HG03108 (cell line): ENCODE measurements around the gene AP2S1.
"Not testable (repeated sequence)": the region's sequence is repeated elsewhere in the genome, so short reads cannot be mapped to it uniquely, and the experiment has no call there.

Experiments
- ATAC-seq: cut with Tn5 transposase; IDR thresholded peaks from one replicate; pipeline ENCODE4 v1.9.1; 2021; ENCODE audit warnings: moderate library complexity; ENCODE audit not compliant: unreplicated experiment

AP2S1 gene

DNA sequence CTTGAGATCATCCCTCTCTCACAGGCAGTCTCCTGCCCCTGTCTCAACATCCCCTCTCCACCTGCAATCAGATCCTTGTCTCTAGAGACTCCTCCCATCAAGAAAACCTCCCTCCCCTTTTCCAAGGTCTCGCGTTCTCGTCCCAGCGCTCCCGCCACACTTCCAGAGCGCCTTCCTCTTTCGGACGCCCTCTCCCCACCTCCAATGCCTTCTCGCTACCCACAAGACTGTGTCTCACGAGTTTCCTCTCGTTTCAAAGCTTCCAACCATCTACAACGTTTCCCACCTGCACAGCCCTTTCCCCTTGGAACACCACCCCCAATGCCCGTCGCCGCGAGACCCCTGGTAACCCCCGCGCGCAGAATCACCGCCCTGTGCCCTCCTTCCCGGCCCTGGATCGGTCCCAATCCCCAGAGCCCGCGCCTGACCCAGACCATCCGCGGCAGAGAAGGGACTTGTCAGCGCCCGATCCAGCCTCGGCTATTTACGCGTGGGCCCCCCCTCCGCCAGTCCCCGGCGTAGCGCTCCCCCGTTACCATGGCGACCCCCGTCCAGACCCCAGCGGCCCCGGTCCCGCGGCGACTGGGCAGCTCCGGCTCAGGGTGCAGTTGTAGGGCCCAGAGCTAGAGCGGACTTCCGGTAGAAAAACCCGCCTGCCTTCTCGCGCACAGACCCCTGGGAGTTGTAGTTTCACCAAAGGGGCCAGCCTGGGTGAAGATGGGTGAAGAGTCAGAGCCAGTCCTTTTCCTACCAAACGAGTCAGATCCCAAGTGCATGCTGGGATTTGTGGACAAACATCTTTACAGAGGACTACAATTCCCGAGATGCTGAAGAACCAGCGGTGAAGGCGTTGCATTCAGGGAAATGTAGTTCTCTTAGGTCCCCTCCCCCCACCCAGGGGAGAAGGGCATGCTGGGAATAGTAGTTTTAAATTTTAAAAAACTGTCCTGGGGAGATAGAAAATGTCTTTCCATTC, at the start of gene AP2S1:
Gene AP2S1, minus strand, starts transcription at position 619 of the 976 bp plus-strand sequence. Its CDS starts 80 bp downstream, at position 539.
- ATAC-seq, result peak; percentile 94

DNA sequence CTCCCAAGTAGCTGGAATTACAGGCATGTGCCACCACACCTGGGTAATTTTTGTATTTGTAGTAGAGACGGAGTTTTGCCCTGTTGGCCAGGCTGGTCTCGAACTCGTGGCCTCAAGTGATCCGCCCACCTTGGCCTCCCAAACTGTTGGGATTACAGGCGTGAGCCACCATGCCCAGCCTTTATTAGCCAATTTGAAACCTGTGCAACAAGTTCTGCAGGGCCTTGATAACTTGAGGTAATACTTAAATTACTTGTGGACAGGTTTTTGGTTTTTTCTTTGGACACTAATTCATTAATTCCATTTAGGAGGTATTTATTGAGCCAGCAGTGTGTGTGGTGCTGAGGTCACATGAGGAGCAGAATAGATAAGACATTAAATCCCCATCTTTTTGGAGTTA, 49.7 kb upstream of the AP2S1 start:
- no peak for ATAC-seq

DNA sequence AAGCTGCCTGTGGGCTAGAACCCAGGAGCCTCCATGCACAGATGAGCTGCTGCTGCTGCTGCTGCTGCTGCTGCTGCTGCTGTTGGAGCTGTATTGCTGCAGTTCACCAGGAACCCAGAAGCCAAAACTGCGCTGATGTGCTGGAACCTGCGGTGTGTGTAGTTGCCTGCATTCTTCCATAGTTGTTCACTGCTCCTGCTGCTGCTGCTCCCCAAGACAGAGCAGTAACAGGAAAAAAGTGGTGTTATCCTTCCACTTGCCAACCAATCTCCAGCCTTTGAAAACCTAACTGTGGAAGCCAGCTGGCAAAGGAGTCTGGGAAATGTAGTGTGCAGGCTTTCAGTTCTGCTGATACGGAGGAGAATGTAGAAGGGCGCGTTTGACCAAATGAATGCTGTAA, 48.1 kb upstream of the AP2S1 start:
- no peak for ATAC-seq

DNA sequence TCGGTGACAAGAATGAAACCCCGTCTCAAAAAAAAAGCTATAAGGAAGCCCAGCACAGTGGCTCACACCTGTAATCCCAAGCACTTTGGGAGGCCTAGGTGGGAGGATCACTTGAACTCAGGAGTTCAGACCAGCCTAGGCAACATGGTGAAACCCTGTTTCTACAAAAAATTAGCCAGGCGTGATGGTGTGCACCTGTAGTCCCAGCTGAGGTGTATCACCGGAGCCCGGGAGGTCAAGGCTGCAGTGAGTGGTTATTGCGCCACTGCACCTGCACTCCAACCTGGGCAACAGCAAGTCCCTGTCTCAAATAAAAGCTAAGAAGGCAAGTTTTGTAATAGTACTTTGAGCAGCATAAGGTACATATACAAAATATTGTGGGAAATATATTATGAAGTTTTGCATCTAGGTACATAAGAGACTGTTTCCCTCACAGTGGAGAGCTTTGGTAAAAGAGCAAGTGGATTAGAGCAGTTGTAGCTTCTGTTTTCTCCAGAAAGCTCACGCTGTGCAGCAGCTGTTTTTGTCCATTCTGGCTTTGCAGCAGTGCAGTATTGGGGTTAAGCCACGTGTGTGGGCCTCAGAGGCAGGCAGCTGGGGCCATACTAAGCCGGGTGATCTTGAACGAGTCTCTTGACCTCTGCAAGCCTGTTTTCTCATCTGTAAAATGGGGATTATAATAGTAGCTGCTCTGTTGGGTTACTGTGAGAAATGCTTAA, 45.6 kb upstream of the AP2S1 start:
- no peak for ATAC-seq

DNA sequence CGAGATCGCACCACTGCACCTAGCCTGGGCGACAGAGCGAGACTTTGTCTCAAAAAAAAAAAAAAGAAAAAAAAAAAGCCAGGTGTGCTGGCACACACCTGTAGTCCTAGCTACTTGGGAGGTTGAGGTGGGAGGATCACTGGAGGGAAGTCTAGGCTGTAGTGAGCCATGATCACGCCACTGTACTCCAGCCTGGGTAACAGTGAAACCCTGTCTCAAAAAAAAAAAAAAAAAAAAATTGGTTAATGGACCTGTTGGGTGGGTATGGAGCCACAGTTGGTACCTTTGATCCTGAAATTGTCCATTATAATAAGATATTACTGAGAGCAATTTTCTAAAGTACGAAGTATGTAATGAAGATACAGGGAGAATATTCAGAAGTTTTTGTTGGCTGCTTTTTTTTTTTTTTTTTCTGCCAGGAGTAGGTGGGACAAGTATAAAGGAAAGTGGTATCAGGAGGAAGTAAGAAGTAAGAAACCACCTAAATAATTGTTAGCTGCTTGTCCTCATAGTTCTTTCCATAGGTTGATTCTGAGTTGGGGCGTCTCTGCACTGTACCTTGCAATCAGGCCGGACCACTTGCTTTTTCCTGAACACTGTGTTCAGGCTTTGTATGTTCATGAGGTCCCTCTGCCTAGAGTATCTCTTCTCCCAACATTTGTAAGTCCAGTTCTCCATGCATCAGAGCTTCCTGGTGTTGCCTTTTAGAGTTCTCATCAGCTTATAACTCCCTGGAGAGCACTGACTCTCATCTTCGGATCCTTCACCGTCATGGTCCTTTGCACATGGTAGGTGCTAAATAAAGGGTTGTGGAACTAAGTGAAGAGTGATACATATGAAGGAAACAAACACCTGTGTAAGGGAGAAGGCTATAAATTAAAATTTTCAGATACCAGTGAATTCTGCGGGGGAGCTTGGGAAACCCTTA, 41.9 kb upstream of the AP2S1 start:
- ATAC-seq, result no peak

DNA sequence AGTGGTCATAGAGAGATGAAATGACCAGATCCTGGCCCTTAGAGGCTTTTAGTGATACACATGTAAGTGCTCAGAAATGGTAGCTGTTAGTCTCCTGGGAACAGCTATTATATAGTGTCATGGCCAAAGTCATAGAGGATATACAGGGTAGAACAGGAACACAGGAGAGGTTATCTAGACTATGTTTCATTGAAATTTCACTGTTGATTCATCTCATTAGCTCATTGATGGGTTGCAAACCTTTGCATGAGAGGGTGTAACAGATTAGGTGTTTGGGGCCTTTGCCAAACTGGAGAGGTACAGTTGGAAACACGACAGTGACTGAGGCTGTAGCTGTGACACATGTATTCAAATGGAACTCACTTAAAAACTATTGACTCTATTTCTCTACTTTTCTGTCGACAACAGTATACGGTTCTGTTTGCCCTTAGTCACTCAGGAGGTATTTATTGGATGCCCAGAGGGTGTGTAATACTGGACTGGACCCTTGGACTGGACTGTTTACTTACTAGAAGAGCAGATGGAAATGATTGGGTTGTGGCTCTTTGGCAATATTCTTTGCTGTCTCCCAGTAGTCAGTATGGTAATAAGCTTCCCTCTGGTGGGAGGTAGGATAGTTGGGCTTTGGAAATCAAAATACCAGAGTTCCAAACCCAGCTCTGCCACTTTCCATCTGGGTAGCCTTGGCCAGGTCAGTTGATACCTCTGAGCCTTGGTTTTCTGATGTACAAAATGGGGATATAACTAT, 40.0 kb upstream of the AP2S1 start:
- ATAC-seq, result no peak

DNA sequence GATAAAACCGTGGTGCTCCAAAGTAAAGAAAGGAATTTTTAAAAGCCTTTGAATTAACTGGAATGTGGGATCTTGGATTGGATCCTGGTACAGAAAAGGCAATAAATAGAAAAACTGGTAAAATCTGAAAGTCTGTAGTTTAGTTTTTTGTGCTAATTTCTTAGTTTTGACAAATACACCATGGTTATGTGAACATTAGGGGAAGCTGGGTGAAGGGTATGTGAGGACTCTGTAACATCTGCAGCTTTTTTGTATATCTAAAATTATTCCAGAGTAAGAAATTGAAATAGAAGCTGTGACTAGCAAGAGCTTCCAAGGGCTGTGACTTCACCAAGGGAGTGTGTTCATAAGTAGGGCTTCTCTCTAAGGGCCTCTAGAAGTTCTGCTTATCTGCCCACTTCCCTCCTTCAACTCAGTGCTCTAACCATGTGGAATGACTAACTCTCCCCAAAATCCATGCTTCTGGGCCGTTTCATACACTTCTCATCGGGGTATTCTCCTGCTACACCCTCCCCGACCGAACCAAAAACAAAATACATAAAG, 36.7 kb upstream of the AP2S1 start:
- no peak for ATAC-seq

DNA sequence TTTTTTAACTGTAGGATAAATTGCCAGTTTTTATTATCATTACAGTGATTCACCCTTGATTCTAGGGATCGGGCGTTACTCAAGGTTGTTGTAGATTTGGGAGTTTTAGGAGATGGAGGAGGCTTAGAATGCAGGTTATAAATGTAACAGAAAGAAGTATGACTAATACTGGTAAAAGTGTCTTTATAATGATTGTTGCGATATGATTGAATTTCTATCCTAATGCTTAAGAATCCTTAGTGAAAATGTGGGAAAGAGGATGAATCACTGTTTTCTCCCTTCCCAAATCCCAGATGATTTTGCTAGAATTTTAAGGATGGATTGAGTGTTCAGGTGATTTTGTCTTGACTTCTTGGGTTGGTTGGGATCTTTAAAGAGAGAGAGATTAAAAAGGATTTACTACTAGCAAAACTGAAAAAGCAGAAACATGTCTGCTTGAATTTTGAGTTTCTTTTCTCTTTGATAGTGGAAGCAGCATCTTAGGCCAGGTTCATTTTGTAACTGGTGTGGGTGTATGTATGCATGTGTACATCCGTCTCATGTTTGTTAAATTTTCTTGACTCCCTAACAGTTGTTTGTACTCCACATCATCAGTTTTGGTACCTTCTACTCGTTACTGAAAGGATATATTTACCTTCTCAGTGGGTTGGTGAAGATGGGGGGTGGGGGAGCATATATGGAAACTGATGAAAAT, 36.0 kb upstream of the AP2S1 start:
- no peak for ATAC-seq

DNA sequence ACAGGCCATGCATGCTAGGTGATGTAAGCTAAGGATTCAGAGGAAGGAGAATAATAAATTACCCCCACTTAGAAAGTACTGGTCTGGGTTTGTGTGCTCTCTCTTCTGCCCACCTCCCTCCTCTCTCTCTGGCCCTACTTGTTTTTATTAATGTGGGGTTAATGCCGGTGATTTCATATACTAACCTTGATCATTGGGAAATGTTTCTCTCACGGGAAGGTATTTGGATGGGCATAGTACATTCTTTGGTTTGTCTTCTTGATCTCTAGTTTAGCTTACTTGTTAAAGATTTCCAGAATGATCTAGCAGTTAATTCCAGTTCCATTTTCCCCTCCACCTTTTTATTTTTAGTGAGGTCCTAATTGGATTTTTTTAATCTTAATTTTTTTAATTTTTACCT, 34.8 kb upstream of the AP2S1 start:
- no peak for ATAC-seq

DNA sequence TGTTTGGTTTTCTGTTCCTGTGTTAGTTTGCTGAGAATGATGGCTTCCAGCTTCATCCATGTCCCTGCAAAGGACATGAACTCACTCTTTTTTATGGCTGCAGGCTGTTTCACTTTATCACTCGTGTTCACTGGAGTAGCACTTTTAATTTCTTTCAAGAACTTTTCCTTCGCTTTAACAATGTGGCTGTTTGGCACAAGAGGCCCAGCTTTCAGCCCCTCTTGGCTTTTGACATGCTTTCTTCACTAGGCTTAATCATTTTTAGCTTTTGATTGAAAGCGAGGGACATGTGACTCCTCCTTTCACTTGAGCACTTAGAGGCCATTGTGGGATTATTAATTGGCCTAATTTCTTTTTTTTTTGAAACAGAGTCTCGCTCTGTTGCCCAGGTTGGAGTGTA, 32.1 kb upstream of the AP2S1 start:
- ATAC-seq, result not testable (repeated sequence)

DNA sequence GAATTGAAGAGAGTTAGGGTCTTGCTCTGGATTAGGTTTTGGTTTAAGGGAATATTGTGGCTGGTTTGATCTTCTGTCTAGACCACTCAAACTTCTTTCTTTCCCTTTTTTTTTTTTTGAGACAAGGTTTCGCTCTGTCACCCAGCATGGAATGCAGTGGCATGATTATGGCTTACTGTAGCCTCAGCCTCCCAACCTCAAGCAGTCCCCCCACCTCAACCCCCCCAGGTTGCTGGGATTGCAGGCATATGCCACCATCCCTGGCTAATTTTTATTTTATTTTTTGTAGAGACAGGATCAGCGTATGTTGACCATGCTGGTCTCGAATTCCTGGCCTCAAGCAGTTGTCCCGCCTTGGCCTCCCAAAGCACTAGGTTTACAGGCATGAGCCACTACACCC, 31.4 kb upstream of the AP2S1 start:
- ATAC-seq, result no peak

DNA sequence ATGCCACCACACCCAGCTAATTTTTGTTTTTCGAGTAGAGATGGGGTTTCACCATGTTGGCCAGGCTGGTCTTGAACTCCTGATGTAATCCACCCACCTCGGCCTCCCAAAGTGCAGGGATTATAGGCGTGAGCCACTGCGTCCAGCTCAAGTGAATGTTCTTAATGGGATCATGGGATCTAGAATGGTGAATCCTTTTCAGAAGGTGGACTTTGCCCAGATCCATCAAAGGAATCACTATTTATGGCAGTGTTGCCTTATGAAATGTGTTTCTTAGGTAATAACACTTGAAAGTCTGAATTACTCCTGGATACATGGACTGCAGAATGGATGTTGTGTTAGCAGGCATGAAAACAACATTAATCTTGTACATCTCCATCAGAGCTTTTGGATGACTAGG, 30.4 kb upstream of the AP2S1 start:
- no peak for ATAC-seq

DNA sequence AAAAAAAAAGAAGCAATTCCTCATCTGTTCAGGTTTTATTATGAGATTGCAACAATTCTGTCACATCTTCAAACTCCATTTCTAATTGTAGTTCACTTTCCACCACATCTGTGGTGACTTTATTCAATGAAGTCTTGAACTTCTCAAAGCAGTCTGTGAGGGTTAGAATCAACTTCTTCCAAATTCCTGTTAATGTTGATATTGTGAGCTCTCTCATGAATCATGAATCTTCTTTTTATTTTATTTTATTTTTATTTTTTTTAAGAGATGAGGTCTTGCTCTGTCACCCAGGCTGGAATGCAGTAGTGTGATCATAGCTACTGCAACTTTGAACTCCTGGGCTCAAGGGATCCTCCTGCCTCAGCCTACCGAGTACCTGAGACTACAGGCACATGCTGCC, 29.8 kb upstream of the AP2S1 start:
- no peak for ATAC-seq

DNA sequence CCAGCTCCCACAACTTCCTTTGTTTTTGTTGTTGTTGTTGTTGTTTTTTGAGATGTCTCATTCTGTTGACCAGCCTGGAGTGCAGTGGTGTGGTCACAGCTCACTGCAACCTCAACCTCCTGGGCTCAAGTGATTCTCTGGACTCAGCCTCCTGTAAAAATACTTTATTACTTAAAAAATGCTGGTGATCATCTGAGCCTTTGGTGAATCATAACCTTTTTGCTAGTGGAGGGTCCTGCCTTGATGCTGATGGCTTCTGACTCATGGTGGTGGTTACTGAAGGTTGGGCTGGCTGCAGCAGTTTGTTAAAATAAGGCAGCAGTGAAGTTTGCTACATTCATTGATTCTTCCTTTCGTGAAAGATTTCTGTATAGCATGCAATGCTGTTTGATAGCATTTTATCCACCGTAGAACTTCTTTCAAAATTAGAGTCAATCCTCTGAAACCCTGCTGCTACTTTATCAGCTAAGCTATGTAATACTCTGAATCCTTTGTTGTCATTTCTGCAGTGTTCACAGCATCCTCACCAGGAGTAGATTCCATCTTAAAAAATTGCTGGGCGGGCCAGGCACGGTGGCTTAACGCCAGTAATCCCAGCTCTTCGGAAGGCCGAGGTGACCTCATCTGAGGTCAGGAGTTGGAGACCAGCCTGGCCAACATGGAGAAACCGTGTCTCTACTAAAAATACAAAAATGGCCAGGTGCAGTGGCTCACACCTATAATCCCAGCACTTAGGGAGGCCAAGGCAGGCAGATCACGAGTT, 28.1 kb upstream of the AP2S1 start:
- no peak for ATAC-seq

DNA sequence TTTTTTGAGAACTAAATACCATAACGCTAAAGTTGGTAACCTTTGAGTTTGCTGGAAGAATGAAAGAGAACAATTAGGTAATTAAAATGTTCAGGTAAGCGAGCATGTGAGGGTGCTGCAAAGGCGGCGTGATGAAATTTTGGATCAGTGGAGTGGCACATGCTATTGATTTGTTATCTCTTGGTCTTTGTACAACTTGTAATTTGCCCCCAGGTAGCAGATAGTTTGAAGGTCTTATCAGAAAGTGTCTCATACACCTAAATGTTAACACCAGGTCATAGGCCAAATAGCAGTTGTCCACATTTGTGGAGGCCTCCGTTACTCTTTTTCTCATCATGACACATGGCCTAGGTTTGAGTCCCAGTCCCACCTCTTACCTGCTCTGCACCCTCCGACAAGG, 25.0 kb upstream of the AP2S1 start:
- no peak for ATAC-seq

DNA sequence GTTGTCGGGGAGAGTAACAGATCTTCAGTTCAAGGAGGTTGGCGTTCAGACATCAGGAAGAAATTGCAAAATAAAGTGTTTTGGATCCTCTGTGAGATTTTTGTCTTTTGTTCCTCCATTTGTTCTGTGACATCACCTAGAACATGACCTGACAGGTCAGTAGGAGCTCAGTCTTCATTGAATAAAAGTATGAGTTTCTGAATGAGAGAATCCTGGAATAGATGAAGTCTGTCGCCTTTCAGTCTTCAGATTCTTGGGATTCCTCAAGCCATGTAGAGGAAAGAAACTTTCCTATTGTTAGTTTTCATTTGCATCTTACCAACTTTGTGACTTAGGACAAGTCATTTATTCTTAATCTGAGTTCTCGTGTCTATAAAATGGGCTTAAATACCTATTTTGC, 24.6 kb upstream of the AP2S1 start:
- no peak for ATAC-seq

DNA sequence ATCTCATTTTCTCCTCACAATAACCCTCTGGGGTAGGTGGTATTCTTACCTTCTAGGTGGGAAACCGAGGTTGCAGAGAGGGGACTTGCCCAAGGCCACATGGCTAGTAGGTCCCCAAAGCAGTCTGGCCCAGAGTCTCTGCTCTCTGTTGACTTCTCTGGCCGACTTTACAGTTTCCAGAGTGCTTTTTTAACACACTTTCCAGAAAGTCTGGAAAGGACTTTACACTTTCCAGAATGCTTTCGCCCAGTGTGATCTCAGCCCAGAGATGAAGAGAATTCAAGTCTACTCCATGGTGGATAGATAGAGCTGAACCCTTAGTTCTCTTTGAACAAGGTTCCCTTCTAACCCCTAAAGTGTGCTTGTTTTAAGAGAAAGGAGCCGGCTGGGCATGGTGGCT, 22.3 kb upstream of the AP2S1 start:
- no peak for ATAC-seq

DNA sequence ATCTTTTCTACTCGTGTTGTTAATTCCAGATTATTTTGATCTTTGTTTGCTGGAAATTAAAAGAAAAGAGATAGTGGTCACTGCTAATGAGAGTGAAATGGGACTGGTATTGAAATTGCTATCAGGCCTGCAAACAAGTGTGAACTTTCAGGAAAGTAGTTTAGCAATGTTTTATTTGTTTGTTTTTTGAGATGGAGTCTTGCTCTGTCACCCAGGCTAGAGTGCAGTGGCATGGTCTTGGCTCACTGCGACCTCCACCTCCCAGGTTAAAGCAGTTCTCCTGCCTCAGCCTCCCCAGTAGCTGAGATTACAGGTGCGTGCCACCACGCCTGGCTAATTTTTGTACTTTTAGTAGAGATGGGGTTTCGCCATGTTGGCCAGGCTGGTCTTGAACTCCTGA, 20.5 kb upstream of the AP2S1 start:
- ATAC-seq, result not testable (repeated sequence)
